ENCODE data around the gene TSPAN14.

GRCh38 chr10:80408242-80409101 lies 45.6 kb upstream of the TSPAN14 start, which contains the start of gene PRXL2A:
- no peak for TF ChIP-seq TBL1XR1 (IDR thresholded peaks at IDR 0.05; ENCODE audit: borderline replicate concordance, low read length, partially characterized antibody)
- no peak for TF ChIP-seq ARNT (IDR thresholded peaks at IDR 0.05)
- no peak for TF ChIP-seq RBM22 (optimal IDR thresholded peaks at IDR 0.05; ENCODE audit: low read length)
- no peak for TF ChIP-seq EED (CRISPR knock-in tag; IDR thresholded peaks at IDR 0.05)
- no peak for TF ChIP-seq ZBTB20 (CRISPR knock-in tag; IDR thresholded peaks at IDR 0.05; ENCODE audit: borderline replicate concordance, low read depth)
- TF ChIP-seq NFE2L1 (CRISPR knock-in tag; IDR thresholded peaks at IDR 0.05; ENCODE audit: borderline replicate concordance) = no peak
- TF ChIP-seq MAX (IDR thresholded peaks at IDR 0.05) = peak; percentile 77
- TF ChIP-seq IKZF1 (IDR thresholded peaks at IDR 0.05) = no peak
- TF ChIP-seq ASH2L (IDR thresholded peaks at IDR 0.05; ENCODE audit: insufficient read length, low read depth, low read length) = peak; percentile 74
- TF ChIP-seq USF2 (IDR thresholded peaks at IDR 0.05; ENCODE audit: low read depth, low read length) = peak; percentile 65
- TF ChIP-seq USF2 (CRISPR knock-in tag; IDR thresholded peaks at IDR 0.05; ENCODE audit: borderline replicate concordance) = peak; percentile 85; the same call in 1 of the 2 replicates
